Astrocyte (in vitro differentiated cells and primary cell): ENCODE results near the gene SOHLH1. TPM values are rescaled to one million over a fixed set of nuclear protein-coding genes. Genes with fewer than 3 reads are reported as not detected.

Source experiments
- DNase-seq: peaks from one replicate; pipeline ENCODE4 v3.0.0-alpha.2; 2010; ENCODE audit warnings: low read depth
- FAIRE-seq: peaks from 2 replicates; lab custom pipeline; 2011; peaks lifted over from hg19 to GRCh38; lab: Jason Lieb, UNC
- H2AFZ ChIP-seq: 2 replicates; pipeline ENCODE4 v1.6.0; 2012; ENCODE audit warnings: low read depth, low read length, inconsistent platforms
- H3K27ac ChIP-seq: 2 replicates; pipeline ENCODE4 v1.5.1; 2011; ENCODE audit warnings: low read depth, low read length, inconsistent platforms
- H3K27me3 ChIP-seq: 2 replicates; pipeline ENCODE4 v1.6.0; 2011; ENCODE audit warnings: low read length, inconsistent platforms; ENCODE audit not compliant: insufficient read depth
- H3K36me3 ChIP-seq: 2 replicates; pipeline ENCODE4 v1.5.1; 2011; ENCODE audit warnings: low read length, inconsistent platforms; ENCODE audit not compliant: insufficient read depth
- H3K4me1 ChIP-seq: 2 replicates; pipeline ENCODE4 v1.5.1; 2011; ENCODE audit warnings: low read length, inconsistent platforms; ENCODE audit not compliant: insufficient read depth
- H3K4me2 ChIP-seq: 2 replicates; pipeline ENCODE4 v1.6.0; 2012; ENCODE audit warnings: low read length, inconsistent platforms
- H3K4me3 ChIP-seq: 2 replicates; pipeline ENCODE4 v1.5.1; 2011; ENCODE audit warnings: low read depth, mild to moderate bottlenecking, low read length, inconsistent platforms; ENCODE audit not compliant: insufficient read depth
- H3K79me2 ChIP-seq: 2 replicates; pipeline ENCODE4 v1.6.0; 2012; ENCODE audit warnings: mild to moderate bottlenecking, low read length, inconsistent platforms; ENCODE audit not compliant: insufficient read depth
- H3K9ac ChIP-seq: 2 replicates; pipeline ENCODE4 v1.6.0; 2012; ENCODE audit warnings: mild to moderate bottlenecking, low read length, inconsistent platforms
- H3K9me3 ChIP-seq: 2 replicates; pipeline ENCODE4 v1.5.1; 2012; ENCODE audit warnings: low read depth, mild to moderate bottlenecking, low read length, inconsistent platforms; ENCODE audit not compliant: insufficient read depth
- H4K20me1 ChIP-seq: 2 replicates; pipeline ENCODE4 v1.6.0; 2012; ENCODE audit warnings: low read length, inconsistent platforms; ENCODE audit not compliant: insufficient read depth
- H3K27ac Mint-ChIP-seq: one replicate; pipeline ENCODE4 v1.8.0; 2021; ENCODE audit warnings: mild to moderate bottlenecking, mixed read lengths; ENCODE audit not compliant: unreplicated experiment
- H3K27me3 Mint-ChIP-seq: one replicate; pipeline ENCODE4 v1.8.0; 2021; ENCODE audit warnings: low read depth, mixed read lengths; ENCODE audit not compliant: unreplicated experiment
- H3K36me3 Mint-ChIP-seq: one replicate; pipeline ENCODE4 v1.8.0; 2021; ENCODE audit warnings: low read depth, mixed read lengths; ENCODE audit not compliant: unreplicated experiment
- H3K4me1 Mint-ChIP-seq: one replicate; pipeline ENCODE4 v1.8.0; 2021; ENCODE audit warnings: low read depth, mixed read lengths; ENCODE audit not compliant: unreplicated experiment
- H3K4me3 Mint-ChIP-seq: one replicate; pipeline ENCODE4 v1.8.0; 2021; ENCODE audit warnings: mild to moderate bottlenecking, moderate library complexity, mixed read lengths; ENCODE audit not compliant: unreplicated experiment
- H3K9me3 Mint-ChIP-seq: one replicate; pipeline ENCODE4 v1.8.0; 2021; ENCODE audit warnings: mild to moderate bottlenecking, mixed read lengths; ENCODE audit not compliant: unreplicated experiment
- CTCF ChIP-seq: IDR thresholded peaks from 2 replicates; pipeline ENCODE4 v1.5.1; 2011; ENCODE audit warnings: low read depth, mild to moderate bottlenecking, inconsistent platforms, low read length, moderate library complexity; ENCODE audit not compliant: insufficient read depth
- EZH2 ChIP-seq: IDR thresholded peaks from 2 replicates; pipeline ENCODE4 v1.6.1; 2012; ENCODE audit warnings: mild to moderate bottlenecking, low read length, inconsistent platforms; ENCODE audit not compliant: insufficient read depth
- total RNA-seq: library from RNA; stranded (reverse); gene quantifications from 2 replicates; pipeline ENCODE4 v1.2.1, GENCODE V29; 2021

The SOHLH1 gene
- total RNA-seq, 1 donor from 2014 or later: not detected

- H3K36me3 ChIP-seq: no peaks in the 10 kb centered on the region
- H3K36me3 Mint-ChIP-seq: no peaks in the 10 kb centered on the region
- no peaks in the 10 kb centered on the region for H4K20me1 ChIP-seq
- H3K4me3 ChIP-seq: no peak overlapping the region
- TF ChIP-seq CTCF (no peak), EZH2 (no peak)
- H3K27ac ChIP-seq: no peak overlapping the region
- H3K4me1 ChIP-seq: no peaks in the 10 kb centered on the region
- H3K9me3 Mint-ChIP-seq: no peaks in the 10 kb centered on the region
- peaks cover 30% of the 10 kb centered on the region for H3K27me3 Mint-ChIP-seq
- no peak overlapping the region for H2AFZ ChIP-seq
- peaks cover 16% of the 10 kb centered on the region for H3K27me3 ChIP-seq
- DNase-seq (no peak), FAIRE-seq (no peak)
- no peaks in the 10 kb centered on the region for H3K79me2 ChIP-seq
- H3K4me2 ChIP-seq: no peak overlapping the region
- no peak overlapping the region for H3K9ac ChIP-seq
- H3K4me1 Mint-ChIP-seq: no peaks in the 10 kb centered on the region
- H3K9me3 ChIP-seq: no peaks in the 10 kb centered on the region
- H3K4me3 Mint-ChIP-seq: no peak overlapping the region
- no peak overlapping the region for H3K27ac Mint-ChIP-seq
These were observed 20.2 kb upstream of the SOHLH1 start for GRCh38 chr9:135719472-135719871.

- H3K4me1 Mint-ChIP-seq: no peaks in the 10 kb centered on the region
- FAIRE-seq (no peak), DNase-seq (peak; percentile 20)
- Histone ChIP-seq H3K27ac (no peak overlapping the region), H3K4me1 (no peaks in the 10 kb centered on the region), H3K9ac (no peak overlapping the region), H3K79me2 (no peaks in the 10 kb centered on the region), H4K20me1 (no peaks in the 10 kb centered on the region), H3K4me2 (no peak overlapping the region), H3K27me3 (peaks cover 18% of the 10 kb centered on the region), H2AFZ (no peak overlapping the region), H3K4me3 (no peak overlapping the region), H3K9me3 (no peaks in the 10 kb centered on the region), H3K36me3 (no peaks in the 10 kb centered on the region)
- no peak overlapping the region for H3K4me3 Mint-ChIP-seq
- H3K36me3 Mint-ChIP-seq: no peaks in the 10 kb centered on the region
- no peaks in the 10 kb centered on the region for H3K9me3 Mint-ChIP-seq
- peaks cover 32% of the 10 kb centered on the region for H3K27me3 Mint-ChIP-seq
- no peak overlapping the region for H3K27ac Mint-ChIP-seq
- TF ChIP-seq EZH2: no peak
- no peak for TF ChIP-seq CTCF
These were observed 19.3 kb upstream of the SOHLH1 start for GRCh38 chr9:135718616-135719015.

- no peaks in the 10 kb centered on the region for H3K9me3 Mint-ChIP-seq
- Histone ChIP-seq H3K36me3 (no peaks in the 10 kb centered on the region), H4K20me1 (no peaks in the 10 kb centered on the region), H3K9me3 (no peaks in the 10 kb centered on the region), H3K4me3 (no peak overlapping the region), H3K79me2 (no peaks in the 10 kb centered on the region), H2AFZ (no peak overlapping the region), H3K9ac (no peak overlapping the region), H3K27me3 (peaks cover 26% of the 10 kb centered on the region), H3K4me2 (no peak overlapping the region), H3K4me1 (no peaks in the 10 kb centered on the region), H3K27ac (no peak overlapping the region)
- TF ChIP-seq CTCF (no peak), EZH2 (no peak)
- DNase-seq: no peak
- peaks cover 40% of the 10 kb centered on the region for H3K27me3 Mint-ChIP-seq
- H3K27ac Mint-ChIP-seq: no peak overlapping the region
- H3K4me3 Mint-ChIP-seq: no peak overlapping the region
- no peaks in the 10 kb centered on the region for H3K36me3 Mint-ChIP-seq
- no peak for FAIRE-seq
- no peaks in the 10 kb centered on the region for H3K4me1 Mint-ChIP-seq
These were observed 18.1 kb upstream of the SOHLH1 start for GRCh38 chr9:135717410-135717809.
